Amniotic epithelial cell (primary cell): Measurements from ENCODE around the gene NDUFB11.
A peak's percentile ranks its signal among the peaks of the same experiment; 100 is the strongest.

ENCODE experiments used
- DNase-seq: peaks from one replicate; pipeline ENCODE4 v3.0.0-alpha.2; 2010; ENCODE audit warnings: low read depth

The NDUFB11 gene

GRCh38 chrX:47144626-47145394, at the start of gene NDUFB11, which contains the start of gene RBM10:
NDUFB11 (minus strand) TSS chrX:47144702; CDS start chrX:47144679, 23 bp downstream.
RBM10 (plus strand) TSS chrX:47145221; CDS start chrX:47147482, 2,261 bp downstream.
- peak; percentile 93 for DNase-seq

GRCh38 chrX:47193475-47194193, 49.1 kb upstream of the NDUFB11 start, which contains the start of gene UBA1:
UBA1 (plus strand) TSS chrX:47193829; CDS start chrX:47198803, 4,974 bp downstream.
- DNase-seq = peak; percentile 89

GRCh38 chrX:47191806-47192401, 47.4 kb upstream of the NDUFB11 start:
- DNase-seq = no peak

GRCh38 chrX:47191331-47191730, 46.8 kb upstream of the NDUFB11 start:
- no peak for DNase-seq

GRCh38 chrX:47190445-47191269, 46.2 kb upstream of the NDUFB11 start:
- peak; percentile 92 for DNase-seq

- peak; percentile 11 for DNase-seq
Measured at GRCh38 chrX:47189906-47190305, 45.4 kb upstream of the NDUFB11 start.

GRCh38 chrX:47187106-47187677, 42.7 kb upstream of the NDUFB11 start:
- DNase-seq = no peak

GRCh38 chrX:47186096-47186740, 41.7 kb upstream of the NDUFB11 start:
- DNase-seq = no peak

GRCh38 chrX:47185241-47185640, 40.7 kb upstream of the NDUFB11 start:
- no peak for DNase-seq

GRCh38 chrX:47184486-47184885, 40.0 kb upstream of the NDUFB11 start:
- DNase-seq = no peak

- DNase-seq = no peak
Measured at GRCh38 chrX:47182106-47182700, 37.7 kb upstream of the NDUFB11 start.

- no peak for DNase-seq
Measured at GRCh38 chrX:47181301-47181700, 36.8 kb upstream of the NDUFB11 start.

- no peak for DNase-seq
Measured at GRCh38 chrX:47180346-47180745, 35.8 kb upstream of the NDUFB11 start.

- DNase-seq = no peak
Measured at GRCh38 chrX:47179928-47180255, 35.4 kb upstream of the NDUFB11 start.

- no peak for DNase-seq
Measured at GRCh38 chrX:47179221-47179927, 34.9 kb upstream of the NDUFB11 start.

GRCh38 chrX:47178337-47178736, 33.8 kb upstream of the NDUFB11 start:
- no peak for DNase-seq

- DNase-seq = no peak
Measured at GRCh38 chrX:47177079-47177478, 32.6 kb upstream of the NDUFB11 start.

- DNase-seq = no peak
Measured at GRCh38 chrX:47176101-47176740, 31.7 kb upstream of the NDUFB11 start.

- no peak for DNase-seq
Measured at GRCh38 chrX:47175588-47175980, 31.1 kb upstream of the NDUFB11 start.
